IMR-90 (cell line): Measurements from ENCODE around the gene DCAF6. TPM values are rescaled to one million over a fixed set of nuclear protein-coding genes. Genes with fewer than 3 reads are reported as not detected.

ENCODE experiments used
- ATAC-seq: fragments of 200-7000 bp; cut with Tn5 transposase; 2 replicates; pipeline ENCODE4 v1.9.1; 2020; ENCODE audit warnings: low read depth, mild to moderate bottlenecking, moderate library complexity
- BruUV-seq: library from RNA; stranded (reverse); fragments of 400-500 nt; replicated peaks from 2 replicates; lab custom pipeline; 2021; lab: Mats Ljungman, UMichigan
- CTCF ChIA-PET: fragments of 300-600 bp; formaldehyde crosslinking; extraction: SDS; loops from one replicate; lab custom pipeline; 2021; ENCODE audit warnings: antibody characterized with exemption; lab: Yijun Ruan, JAX
- POLR2A ChIA-PET: fragments of 300-600 bp; sonication (Branson Sonifier 250); formaldehyde crosslinking; loops from one replicate; lab custom pipeline; 2022; ENCODE audit warnings: antibody characterized with exemption; ENCODE audit not compliant: unreplicated experiment; lab: Charles Lee
- DNase-seq: peaks from one replicate; pipeline ENCODE4 v3.0.0; 2013
- H2AFZ ChIP-seq: replicated peaks from 2 replicates; pipeline ENCODE3; 2013; ENCODE audit warnings: low read length, mild to moderate bottlenecking; ENCODE audit not compliant: poor library complexity
- H2AK5ac ChIP-seq: 2 replicates; pipeline ENCODE4 v1.6.1; 2013; ENCODE audit warnings: low read depth, low read length, inconsistent platforms
- H2AK9ac ChIP-seq: replicated peaks from 2 replicates; pipeline ENCODE3; 2013; ENCODE audit warnings: mild to moderate bottlenecking, low read depth, low read length, moderate library complexity; ENCODE audit not compliant: poor library complexity
- H2BK120ac ChIP-seq: 2 replicates; pipeline ENCODE4 v1.6.1; 2013; ENCODE audit warnings: low read depth, low read length, inconsistent platforms
- H2BK15ac ChIP-seq: 3 replicates; pipeline ENCODE4 v1.6.1; 2013; ENCODE audit warnings: low read depth, low read length, inconsistent platforms
- H2BK20ac ChIP-seq: 2 replicates; pipeline ENCODE4 v1.6.1; 2013; ENCODE audit warnings: low read depth, mild to moderate bottlenecking, inconsistent platforms, low read length, moderate library complexity
- H2BK5ac ChIP-seq: 2 replicates; pipeline ENCODE4 v1.6.1; 2013; ENCODE audit warnings: mild to moderate bottlenecking, low read depth, low read length, inconsistent platforms; ENCODE audit not compliant: poor library complexity, severe bottlenecking
- H3K14ac ChIP-seq: replicated peaks from 2 replicates; pipeline ENCODE4 v1.6.1; 2013; ENCODE audit warnings: low read depth, low read length, inconsistent platforms
- H3K18ac ChIP-seq: 2 replicates; pipeline ENCODE4 v1.6.1; 2013; ENCODE audit warnings: low read depth, low read length, control low read depth
- H3K23ac ChIP-seq: 2 replicates; pipeline ENCODE4 v1.6.1; 2013; ENCODE audit warnings: low read depth, low read length, inconsistent platforms
- H3K27ac ChIP-seq: 2 replicates; pipeline ENCODE4 v1.5.1; 2013; ENCODE audit warnings: mild to moderate bottlenecking, control low read depth, low read length; ENCODE audit not compliant: insufficient read depth
- H3K27me3 ChIP-seq: 2 replicates; pipeline ENCODE4 v1.6.1; 2013; ENCODE audit warnings: low read length; ENCODE audit not compliant: control insufficient read depth, insufficient read depth
- H3K36me3 ChIP-seq: 2 replicates; pipeline ENCODE4 v1.6.1; 2013; ENCODE audit warnings: low read length, mixed read lengths; ENCODE audit not compliant: control insufficient read depth, insufficient read depth
- H3K4ac ChIP-seq: 2 replicates; pipeline ENCODE4 v1.6.1; 2013; ENCODE audit warnings: low read depth, low read length, inconsistent platforms
- H3K4me1 ChIP-seq: 2 replicates; pipeline ENCODE4 v1.6.1; 2013; ENCODE audit warnings: low read length, mixed read lengths; ENCODE audit not compliant: control insufficient read depth, insufficient read depth
- H3K4me2 ChIP-seq: 2 replicates; pipeline ENCODE4 v1.6.1; 2013; ENCODE audit warnings: low read depth, mild to moderate bottlenecking, control low read depth, low read length, moderate library complexity
- H3K4me3 ChIP-seq: 2 replicates; pipeline ENCODE4 v1.5.1; 2013; ENCODE audit warnings: low read depth, mild to moderate bottlenecking, control low read depth, low read length, moderate library complexity; ENCODE audit not compliant: insufficient read depth
- H3K56ac ChIP-seq: 2 replicates; pipeline ENCODE4 v1.6.1; 2013; ENCODE audit warnings: low read length, inconsistent platforms; ENCODE audit not compliant: insufficient read depth; ENCODE audit errors: extremely low read depth
- H3K79me1 ChIP-seq, 2 experiments: 2 replicates each; pipeline ENCODE4 v1.6.1; 2013; ENCODE audit warnings: low read length in 2 of 2, inconsistent platforms in 1 of 2, low read depth in 1 of 2
- H3K9ac ChIP-seq: 2 replicates; pipeline ENCODE4 v1.6.1; 2013; ENCODE audit warnings: low read depth, low read length, control low read depth
- H3K9me1 ChIP-seq: 2 replicates; pipeline ENCODE4 v1.6.1; 2013; ENCODE audit warnings: low read length, inconsistent platforms; ENCODE audit not compliant: insufficient read depth
- H3K9me3 ChIP-seq: 2 replicates; pipeline ENCODE4 v1.6.1; 2013; ENCODE audit warnings: low read length; ENCODE audit not compliant: control insufficient read depth, insufficient read depth
- H4K20me1 ChIP-seq: 2 replicates; pipeline ENCODE4 v1.6.1; 2013; ENCODE audit warnings: low read length, inconsistent platforms; ENCODE audit not compliant: insufficient read depth
- H4K5ac ChIP-seq: 2 replicates; pipeline ENCODE4 v1.6.1; 2013; ENCODE audit warnings: mild to moderate bottlenecking, low read depth, low read length, control low read depth
- H4K8ac ChIP-seq, 2 experiments: 2 replicates each; pipeline ENCODE4 v1.6.1; 2013; ENCODE audit warnings: low read depth in 2 of 2, low read length in 2 of 2, control low read depth in 1 of 2, inconsistent platforms in 1 of 2
- H4K91ac ChIP-seq: 2 replicates; pipeline ENCODE4 v1.6.1; 2013; ENCODE audit warnings: low read depth, low read length, inconsistent platforms; ENCODE audit not compliant: insufficient read depth
- CHD1 ChIP-seq: IDR thresholded peaks from 2 replicates; pipeline ENCODE4 v1.6.1; 2012; ENCODE audit warnings: low read depth, low read length, improper control_type of control experiment
- CTCF ChIP-seq: conservative IDR thresholded peaks from 2 replicates; pipeline ENCODE4 v1.5.1; 2012; ENCODE audit warnings: mild to moderate bottlenecking, low read depth, low read length, improper control_type of control experiment
- FOS ChIP-seq: fragments of 150-350 bp; IDR thresholded peaks from 2 replicates; pipeline ENCODE4 v1.6.1; 2016; ENCODE audit warnings: low read depth, low read length
- MAFK ChIP-seq: IDR thresholded peaks from 2 replicates; pipeline ENCODE4 v1.6.1; 2012; ENCODE audit warnings: low read depth, low read length, improper control_type of control experiment
- MAZ ChIP-seq: IDR thresholded peaks from 2 replicates; pipeline ENCODE4 v1.6.1; 2012; ENCODE audit warnings: low read depth, mild to moderate bottlenecking, low read length, improper control_type of control experiment, moderate library complexity, borderline replicate concordance
- MXI1 ChIP-seq: IDR thresholded peaks from 2 replicates; pipeline ENCODE4 v1.6.1; 2012; ENCODE audit warnings: low read depth, mild to moderate bottlenecking, low read length, moderate library complexity, borderline replicate concordance
- RAD21 ChIP-seq: IDR thresholded peaks from 2 replicates; pipeline ENCODE4 v1.6.1; 2012; ENCODE audit warnings: low read length, improper control_type of control experiment
- SMC3 ChIP-seq: fragments of 150-350 bp; IDR thresholded peaks from 2 replicates; pipeline ENCODE4 v1.6.1; 2016; ENCODE audit warnings: low read depth, mild to moderate bottlenecking, antibody characterized with exemption, low read length, moderate library complexity
- WGBS, 2 experiments: methylation state at CpG; one replicate each; pipeline versions ENCODE4 v1.1.5 to v1.1.7; 2013; ENCODE audit warnings: missing lambda C conversion rate in 2 of 2; ENCODE audit not compliant: insufficient read length in 1 of 2; ENCODE audit errors: extremely low coverage in 2 of 2; 5-methylcytosine and 5-hydroxymethylcytosine counted together
- dilution Hi-C: fragments of 300-500 bp; cut with HindIII; formaldehyde crosslinking; loops from one replicate; pipeline ENCODE4 v1.14.3; 2018; ENCODE audit warnings: low sequenced_read_pairs; ENCODE audit not compliant: unreplicated experiment
- in situ Hi-C: fragments of 300-500 bp; cut with MboI; formaldehyde crosslinking; loops from 3 replicates; pipeline ENCODE4 v1.14.3; 2019; ENCODE audit warnings: low sequenced_read_pairs, inconsistent platforms, mixed read lengths
- intact Hi-C: fragments of 100-400 bp; cut with micrococcal nuclease; formaldehyde crosslinking; loops from 2 replicates; pipeline ENCODE4 v1.10.0; 2022
- polyA plus RNA-seq, 3 experiments: library from polyadenylated mRNA; depleted of rRNA; stranded (reverse); fragments of >200 nt; gene quantifications; 2 replicates each; pipeline ENCODE4 v1.2.3, GENCODE V29; 2012; ENCODE audit warnings: low replicate concordance in 1 of 3
- total RNA-seq: library from RNA; depleted of rRNA; stranded (reverse); fragments of >200 nt; gene quantifications from 2 replicates; pipeline ENCODE4 v1.2.3, GENCODE V29; 2012

Gene DCAF6
- total and polyA plus RNA-seq, 2 of the 4 experiments (the other 2 are of a cell fraction), result 60.4 to 88.7 TPM

- no peak for TF ChIP-seq RAD21
- no peak for TF ChIP-seq CHD1
- no peak for TF ChIP-seq SMC3
- TF ChIP-seq MXI1, result no peak
- no peak for TF ChIP-seq FOS
These were observed 149.0 kb downstream of the DCAF6 start (continued) for GRCh38 chr1:168085401-168085872.

GRCh38 chr1:168086438-168086837, 150.0 kb downstream of the DCAF6 start:
- no TSS peak for BruUV-seq
- ATAC-seq (no peak), DNase-seq (no peak)
- dilution Hi-C loops, result no loop called here
- intact Hi-C loops, result no loop called here
- H3K23ac ChIP-seq, result no peak overlapping the region
- no peak overlapping the region for H3K14ac ChIP-seq
- H2BK20ac ChIP-seq, result no peak overlapping the region
- H3K27ac ChIP-seq, result no peak overlapping the region
- peaks cover 0 to 29% of the 10 kb centered on the region in 2 experiments; a peak in 2 of 4 replicates for H3K79me1 ChIP-seq
- no CpG with 5 or more reads among the region's 2 CpGs for WGBS, 2 experiments
- no peak overlapping the region for H4K91ac ChIP-seq
- peaks cover 19% of the 10 kb centered on the region for H3K36me3 ChIP-seq
- no peak overlapping the region for H3K4ac ChIP-seq
- POLR2A ChIA-PET, result no interaction called here
- H4K20me1 ChIP-seq, result peaks cover 10% of the 10 kb centered on the region; the same call in 1 of the 2 replicates
- H3K18ac ChIP-seq, result no peak overlapping the region
- peaks cover 23% of the 10 kb centered on the region for H3K9me1 ChIP-seq
- in situ Hi-C loops, result loop anchor here (10.0 kb wide), 1 partner anchor 372 kb away; no protein-coding TSS in a partner anchor
- H2BK15ac ChIP-seq, result no peak overlapping the region
- H4K5ac ChIP-seq, result no peak overlapping the region
- TF ChIP-seq SMC3 (no peak), MAFK (no peak), FOS (no peak), MAZ (no peak), CTCF (no peak), CHD1 (no peak)
- H2AFZ ChIP-seq, result no peak overlapping the region
- H3K4me1 ChIP-seq, result peaks cover 9% of the 10 kb centered on the region
- H2AK5ac ChIP-seq, result no peak overlapping the region
- CTCF ChIA-PET, result no interaction called here
- no peak overlapping the region for H4K8ac ChIP-seq
- H2BK120ac ChIP-seq, result no peak overlapping the region
- no peaks in the 10 kb centered on the region for H3K9me3 ChIP-seq
- no peak overlapping the region for H2BK5ac ChIP-seq
- no peak overlapping the region for H2AK9ac ChIP-seq
- no peaks in the 10 kb centered on the region for H3K27me3 ChIP-seq
- H3K56ac ChIP-seq, result no peak overlapping the region
- no peak overlapping the region for H3K4me3 ChIP-seq
- no peak overlapping the region for H3K9ac ChIP-seq
- no peak overlapping the region for H3K4me2 ChIP-seq
